Measurements from ENCODE around the gene MTNR1A. TPM values are rescaled to one million over a fixed set of nuclear protein-coding genes. Genes with fewer than 3 reads are reported as not detected.
"Not testable (repeated sequence)": the region's sequence is repeated elsewhere in the genome, so short reads cannot be mapped to it uniquely, and the experiment has no call there.

The MTNR1A gene
- total and polyA plus RNA-seq, 2 of the 4 experiments (the other 2 are of a cell fraction) = not detected

DNA sequence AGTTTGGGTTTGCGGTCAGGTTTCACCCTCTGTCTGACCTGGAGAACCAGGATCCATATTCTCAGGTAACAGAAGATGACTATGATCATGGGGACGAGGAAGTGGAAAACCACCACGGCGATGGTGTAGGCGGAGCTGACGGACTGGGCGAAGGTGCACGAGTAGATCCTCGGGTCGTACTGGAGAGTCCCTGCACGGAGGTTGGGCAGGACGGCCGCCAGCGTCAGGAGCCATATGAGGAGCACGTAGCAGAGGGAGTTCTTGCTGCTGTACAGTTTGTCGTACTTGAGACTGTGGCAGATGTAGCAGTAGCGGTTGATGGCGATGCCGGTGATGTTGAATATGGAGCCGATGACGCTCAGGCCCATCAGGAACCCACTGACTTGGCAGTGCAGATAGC, 21.3 kb downstream of the MTNR1A start:
- no peak overlapping the region for H4K91ac ChIP-seq (ENCODE audit: insufficient read depth, low read depth, low read length)
- no peak overlapping the region for H3K18ac ChIP-seq (ENCODE audit: low read depth, low read length)
- no peak for TF ChIP-seq RCOR1 (IDR thresholded peaks at IDR 0.05; ENCODE audit: insufficient replicate concordance, low read length)
- no peak for TF ChIP-seq SMC3 (IDR thresholded peaks at IDR 0.05; ENCODE audit: low read depth, low read length)
- TF ChIP-seq, protein P1, sequence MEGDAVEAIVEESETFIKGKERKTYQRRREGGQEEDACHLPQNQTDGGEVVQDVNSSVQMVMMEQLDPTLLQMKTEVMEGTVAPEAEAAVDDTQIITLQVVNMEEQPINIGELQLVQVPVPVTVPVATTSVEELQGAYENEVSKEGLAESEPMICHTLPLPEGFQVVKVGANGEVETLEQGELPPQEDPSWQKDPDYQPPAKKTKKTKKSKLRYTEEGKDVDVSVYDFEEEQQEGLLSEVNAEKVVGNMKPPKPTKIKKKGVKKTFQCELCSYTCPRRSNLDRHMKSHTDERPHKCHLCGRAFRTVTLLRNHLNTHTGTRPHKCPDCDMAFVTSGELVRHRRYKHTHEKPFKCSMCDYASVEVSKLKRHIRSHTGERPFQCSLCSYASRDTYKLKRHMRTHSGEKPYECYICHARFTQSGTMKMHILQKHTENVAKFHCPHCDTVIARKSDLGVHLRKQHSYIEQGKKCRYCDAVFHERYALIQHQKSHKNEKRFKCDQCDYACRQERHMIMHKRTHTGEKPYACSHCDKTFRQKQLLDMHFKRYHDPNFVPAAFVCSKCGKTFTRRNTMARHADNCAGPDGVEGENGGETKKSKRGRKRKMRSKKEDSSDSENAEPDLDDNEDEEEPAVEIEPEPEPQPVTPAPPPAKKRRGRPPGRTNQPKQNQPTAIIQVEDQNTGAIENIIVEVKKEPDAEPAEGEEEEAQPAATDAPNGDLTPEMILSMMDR (conservative IDR thresholded peaks at IDR 0.05; ENCODE audit: low read depth, low read length) = no peak
- TF ChIP-seq RFX5 (IDR thresholded peaks at IDR 0.05; ENCODE audit: low read depth, low read length) = no peak
- TF ChIP-seq RAD21 (IDR thresholded peaks at IDR 0.05; ENCODE audit: low read length) = no peak
- H4K20me1 ChIP-seq (ENCODE audit: insufficient read depth, low read length) = no peaks in the 10 kb centered on the region
- H2BK120ac ChIP-seq (ENCODE audit: low read depth, low read length) = no peak overlapping the region
- H3K4me3 ChIP-seq (ENCODE audit: insufficient read depth, low read depth, low read length) = no peak overlapping the region
- H2BK15ac ChIP-seq (ENCODE audit: low read depth, low read length) = no peak overlapping the region
- no peak overlapping the region for H2AFZ ChIP-seq (replicated peaks; ENCODE audit: low read length, poor library complexity)
- peaks cover 2% of the 10 kb centered on the region; the same call in 1 of the 2 replicates for H3K27me3 ChIP-seq (ENCODE audit: control insufficient read depth, insufficient read depth, low read length)
- no peak overlapping the region for H2BK5ac ChIP-seq (ENCODE audit: low read depth, low read length, poor library complexity, severe bottlenecking)
- ATAC-seq (ENCODE audit: low read depth) = no peak
- ChIA-PET CTCF (no interaction called here), POLR2A (ENCODE audit: unreplicated experiment) (no interaction called here)
- dilution Hi-C loops (cut with HindIII; ENCODE audit: low sequenced_read_pairs, unreplicated experiment) = no loop called here
- H4K8ac ChIP-seq (ENCODE audit: low read depth in 2 of 2, low read length in 2 of 2) = no peak overlapping the region
- H4K5ac ChIP-seq (ENCODE audit: low read depth, low read length) = no peak overlapping the region
- no peaks in the 10 kb centered on the region for H3K4me1 ChIP-seq (ENCODE audit: control insufficient read depth, insufficient read depth, low read length)
- no peak overlapping the region for H3K27ac ChIP-seq (ENCODE audit: insufficient read depth, low read length)
- no peaks in the 10 kb centered on the region for H3K36me3 ChIP-seq (ENCODE audit: control insufficient read depth, insufficient read depth, low read length)
- no peak overlapping the region for H3K9ac ChIP-seq (ENCODE audit: low read depth, low read length)
- H3K4me2 ChIP-seq (ENCODE audit: low read depth, low read length) = no peak overlapping the region
- 81% methylated on average over 16 of the region's 21 CpGs; no CpG with 5 or more reads in 1 of the 2 experiments for WGBS, 2 experiments (ENCODE audit: extremely low coverage in 2 of 2, insufficient read length in 1 of 2)
- DNase-seq = no peak
- intact Hi-C loops (cut with micrococcal nuclease) = no loop called here
- no peaks in the 10 kb centered on the region for H3K79me1 ChIP-seq (ENCODE audit: low read depth in 1 of 2, low read length in 2 of 2)
- no peaks in the 10 kb centered on the region for H3K9me3 ChIP-seq (ENCODE audit: control insufficient read depth, insufficient read depth, low read length)
- H3K14ac ChIP-seq (replicated peaks; ENCODE audit: low read depth, low read length) = no peak overlapping the region
- BruUV-seq (replicated peaks) = no TSS peak
- H2BK20ac ChIP-seq (ENCODE audit: low read depth, low read length) = no peak overlapping the region
- no peak overlapping the region for H3K56ac ChIP-seq (ENCODE audit: extremely low read depth, insufficient read depth, low read length)
- H3K4ac ChIP-seq (ENCODE audit: low read depth, low read length) = no peak overlapping the region
- H3K23ac ChIP-seq (ENCODE audit: low read depth, low read length) = no peak overlapping the region
- in situ Hi-C loops (cut with MboI; ENCODE audit: low sequenced_read_pairs) = no loop called here
- H3K9me1 ChIP-seq (ENCODE audit: insufficient read depth, low read length) = no peaks in the 10 kb centered on the region
- H2AK5ac ChIP-seq (ENCODE audit: low read depth, low read length) = no peak overlapping the region
- H2AK9ac ChIP-seq (replicated peaks; ENCODE audit: low read depth, low read length, poor library complexity) = no peak overlapping the region

DNA sequence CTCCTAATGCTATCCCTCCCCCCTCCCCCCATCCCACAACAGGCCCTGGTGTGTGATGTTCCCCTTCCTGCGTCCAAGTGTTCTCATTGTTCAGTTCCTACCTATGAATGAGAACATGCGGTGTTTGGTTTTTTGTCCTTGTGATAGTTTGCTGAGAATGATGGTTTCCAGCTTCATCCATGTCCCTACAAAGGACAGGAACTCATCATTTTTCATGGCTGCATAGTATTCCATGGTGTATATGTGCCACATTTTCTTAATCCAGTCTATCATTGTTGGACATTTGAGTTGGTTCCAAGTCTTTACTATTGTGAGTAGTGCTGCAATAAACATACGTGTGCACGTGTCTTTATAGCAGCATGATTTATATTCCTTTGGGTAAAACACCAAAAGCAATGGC, 31.4 kb downstream of the MTNR1A start:
- CTCF ChIA-PET; H3K36me3 ChIP-seq (ENCODE audit: control insufficient read depth, insufficient read depth, low read length); H2AK9ac ChIP-seq (replicated peaks; ENCODE audit: low read depth, low read length, poor library complexity); H3K27me3 ChIP-seq (ENCODE audit: control insufficient read depth, insufficient read depth, low read length); BruUV-seq (replicated peaks); in situ Hi-C loops (cut with MboI; ENCODE audit: low sequenced_read_pairs); H2AFZ ChIP-seq (replicated peaks; ENCODE audit: low read length, poor library complexity); H3K56ac ChIP-seq (ENCODE audit: extremely low read depth, insufficient read depth, low read length); H3K4ac ChIP-seq (ENCODE audit: low read depth, low read length); DNase-seq; POLR2A ChIA-PET (ENCODE audit: unreplicated experiment); dilution Hi-C loops (cut with HindIII; ENCODE audit: low sequenced_read_pairs, unreplicated experiment); H3K27ac ChIP-seq (ENCODE audit: insufficient read depth, low read length); H4K5ac ChIP-seq (ENCODE audit: low read depth, low read length); H4K20me1 ChIP-seq (ENCODE audit: insufficient read depth, low read length); H4K91ac ChIP-seq (ENCODE audit: insufficient read depth, low read depth, low read length); H3K9me3 ChIP-seq (ENCODE audit: control insufficient read depth, insufficient read depth, low read length); H2BK20ac ChIP-seq (ENCODE audit: low read depth, low read length); H3K79me1 ChIP-seq (ENCODE audit: low read depth in 1 of 2, low read length in 2 of 2); H3K18ac ChIP-seq (ENCODE audit: low read depth, low read length); H2BK15ac ChIP-seq (ENCODE audit: low read depth, low read length); H3K9me1 ChIP-seq (ENCODE audit: insufficient read depth, low read length); H3K4me2 ChIP-seq (ENCODE audit: low read depth, low read length); H3K23ac ChIP-seq (ENCODE audit: low read depth, low read length); ATAC-seq (ENCODE audit: low read depth); H2BK120ac ChIP-seq (ENCODE audit: low read depth, low read length); H3K4me3 ChIP-seq (ENCODE audit: insufficient read depth, low read depth, low read length); H4K8ac ChIP-seq (ENCODE audit: low read depth in 2 of 2, low read length in 2 of 2); H3K14ac ChIP-seq (replicated peaks; ENCODE audit: low read depth, low read length); H2AK5ac ChIP-seq (ENCODE audit: low read depth, low read length); H3K4me1 ChIP-seq (ENCODE audit: control insufficient read depth, insufficient read depth, low read length); H2BK5ac ChIP-seq (ENCODE audit: low read depth, low read length, poor library complexity, severe bottlenecking); intact Hi-C loops (cut with micrococcal nuclease); H3K9ac ChIP-seq (ENCODE audit: low read depth, low read length): not testable (repeated sequence)
- WGBS, 2 experiments (ENCODE audit: extremely low coverage in 2 of 2, insufficient read length in 1 of 2) = no CpG with 5 or more reads among the region's 4 CpGs

All from IMR-90 (cell line).